H1 (cell line): ENCODE measurements around the gene SLC16A6. TPM values are rescaled to one million over a fixed set of nuclear protein-coding genes. Genes with fewer than 3 reads are reported as not detected.
"Not testable (repeated sequence)": the region's sequence is repeated elsewhere in the genome, so short reads cannot be mapped to it uniquely, and the experiment has no call there.

ENCODE experiments used
- CTCF ChIA-PET: fragments of 300-600 bp; sonication (Branson Sonifier 250); formaldehyde crosslinking; loops from one replicate; lab custom pipeline; 2021; ENCODE audit not compliant: partially characterized antibody; lab: Charles Lee
- POLR2A ChIA-PET: fragments of 300-600 bp; sonication (Branson Sonifier 250); formaldehyde crosslinking; loops from one replicate; lab custom pipeline; 2021; ENCODE audit warnings: inconsistent platforms; ENCODE audit not compliant: partially characterized antibody; lab: Charles Lee
- DNase-seq, 2 experiments: peaks; one replicate each; pipeline versions ENCODE4 v3.0.0 to v3.0.0-alpha.2; 2010 to 2022; ENCODE audit warnings: low spot score in 2 of 2, low read depth in 1 of 2, mixed read lengths in 1 of 2
- FAIRE-seq: peaks from 2 replicates; lab custom pipeline; 2011; peaks lifted over from hg19 to GRCh38; lab: Jason Lieb, UNC
- H2AFZ ChIP-seq: 2 replicates; pipeline ENCODE4 v1.8.1; 2012; ENCODE audit warnings: low read length, inconsistent platforms
- H2AK5ac ChIP-seq: 2 replicates; pipeline ENCODE4 v1.6.1; 2013; ENCODE audit warnings: low read depth, low read length
- H2BK120ac ChIP-seq: replicated peaks from 2 replicates; pipeline ENCODE3; 2013; ENCODE audit warnings: low read depth, low read length, inconsistent platforms
- H2BK12ac ChIP-seq: 2 replicates; pipeline ENCODE4 v1.6.1; 2013; ENCODE audit warnings: low read depth, low read length
- H2BK15ac ChIP-seq: 2 replicates; pipeline ENCODE4 v1.6.1; 2013; ENCODE audit warnings: low read length
- H2BK20ac ChIP-seq: 2 replicates; pipeline ENCODE4 v1.6.1; 2013; ENCODE audit warnings: low read length
- H2BK5ac ChIP-seq: 2 replicates; pipeline ENCODE4 v1.6.1; 2013; ENCODE audit warnings: low read depth, low read length
- H3K14ac ChIP-seq: 2 replicates; pipeline ENCODE4 v1.6.1; 2013; ENCODE audit warnings: inconsistent platforms; ENCODE audit not compliant: insufficient read length
- H3K18ac ChIP-seq: 2 replicates; pipeline ENCODE4 v1.6.1; 2013; ENCODE audit warnings: low read length; ENCODE audit errors: extremely low read depth
- H3K23ac ChIP-seq: 2 replicates; pipeline ENCODE4 v1.6.1; 2013; ENCODE audit warnings: inconsistent platforms; ENCODE audit not compliant: insufficient read length
- H3K23me2 ChIP-seq: 2 replicates; pipeline ENCODE4 v1.6.1; 2013; ENCODE audit warnings: low read depth, low read length
- H3K27ac ChIP-seq: 2 replicates; pipeline ENCODE4 v1.6.1; 2011; ENCODE audit warnings: low read depth, low read length, inconsistent platforms
- H3K27me3 ChIP-seq, 4 experiments: replicated peaks in 1 of 4; 1 replicate in 1 of 4; 2 replicates in 3 of 4; pipeline versions ENCODE4 v1.6.1 to v1.8.1; 2011 to 2013; ENCODE audit warnings: low read length in 3 of 4, mild to moderate bottlenecking in 3 of 4, inconsistent platforms in 2 of 4, mixed read lengths in 2 of 4, moderate library complexity in 1 of 4; ENCODE audit not compliant: control insufficient read depth in 3 of 4, insufficient read depth in 3 of 4; ENCODE audit errors: extremely low read depth in 1 of 4
- H3K36me3 ChIP-seq, 4 experiments: 2 replicates each; pipeline versions ENCODE4 v1.6.1 to v1.8.1; 2011 to 2013; ENCODE audit warnings: mild to moderate bottlenecking in 4 of 4, low read length in 3 of 4, moderate library complexity in 2 of 4, control low read depth in 1 of 4, inconsistent platforms in 1 of 4; ENCODE audit not compliant: insufficient read depth in 4 of 4, control insufficient read depth in 2 of 4
- H3K4ac ChIP-seq: replicated peaks from 2 replicates; pipeline ENCODE3; 2013; ENCODE audit warnings: low read length, low read depth, mixed read lengths, inconsistent platforms; ENCODE audit not compliant: insufficient read length
- H3K4me1 ChIP-seq, 4 experiments: replicated peaks in 1 of 4; 1 replicate in 1 of 4; 2 replicates in 3 of 4; pipeline versions ENCODE4 v1.6.1 to v1.8.1; 2011 to 2013; ENCODE audit warnings: low read length in 3 of 4, inconsistent platforms in 2 of 4, mixed read lengths in 1 of 4; ENCODE audit not compliant: insufficient read depth in 4 of 4, control insufficient read depth in 3 of 4
- H3K4me2 ChIP-seq, 2 experiments: 2 replicates each; pipeline versions ENCODE4 v1.6.1 to v1.8.1; 2011 to 2013; ENCODE audit warnings: low read depth in 2 of 2, low read length in 2 of 2, control low read depth in 1 of 2, inconsistent platforms in 1 of 2, mild to moderate bottlenecking in 1 of 2; ENCODE audit not compliant: insufficient read depth in 1 of 2
- H3K4me3 ChIP-seq, 4 experiments: fragments of 200-600, 300-600 bp in 1 of 4; sonication (generic), shearing (Covaris generic), sonication (Bioruptor Twin) in 1 of 4; 2 replicates each; pipeline versions ENCODE4 v1.5.1 to v1.8.1; 2011 to 2016; ENCODE audit warnings: low read length in 4 of 4, low read depth in 3 of 4, control low read depth in 2 of 4, inconsistent platforms in 2 of 4, mild to moderate bottlenecking in 2 of 4, mixed read lengths in 1 of 4, moderate library complexity in 1 of 4; ENCODE audit not compliant: insufficient read depth in 2 of 4; ENCODE audit errors: extremely low read depth in 1 of 4
- H3K56ac ChIP-seq: replicated peaks from 2 replicates; pipeline ENCODE3; 2013; ENCODE audit warnings: low read depth, mild to moderate bottlenecking, mixed read lengths, low read length, inconsistent platforms; ENCODE audit not compliant: insufficient read length
- H3K79me1 ChIP-seq: 2 replicates; pipeline ENCODE4 v1.6.1; 2013; ENCODE audit warnings: low read depth, low read length, control low read depth
- H3K79me2 ChIP-seq, 2 experiments: 2 replicates each; pipeline versions ENCODE4 v1.6.1 to v1.8.1; 2012 to 2013; ENCODE audit warnings: low read length in 2 of 2, mild to moderate bottlenecking in 2 of 2, inconsistent platforms in 1 of 2; ENCODE audit not compliant: insufficient read depth in 2 of 2, control insufficient read depth in 1 of 2
- H3K9ac ChIP-seq, 4 experiments: replicated peaks in 1 of 4; 1 replicate in 1 of 4; 2 replicates in 3 of 4; pipeline versions ENCODE4 v1.6.1 to v1.8.1; 2011 to 2013; ENCODE audit warnings: low read depth in 3 of 4, low read length in 3 of 4, control low read depth in 2 of 4, mild to moderate bottlenecking in 2 of 4, moderate library complexity in 2 of 4, inconsistent platforms in 1 of 4; ENCODE audit errors: extremely low read depth in 1 of 4
- H3K9me3 ChIP-seq, 2 experiments: 2 replicates each; pipeline versions ENCODE4 v1.6.1 to v1.8.1; 2012 to 2013; ENCODE audit warnings: mild to moderate bottlenecking in 2 of 2, moderate library complexity in 2 of 2, control low read depth in 1 of 2, inconsistent platforms in 1 of 2, low read depth in 1 of 2, low read length in 1 of 2, mixed read lengths in 1 of 2; ENCODE audit not compliant: insufficient read depth in 2 of 2
- H4K20me1 ChIP-seq, 2 experiments: replicated peaks in 1 of 2; 2 replicates each; pipeline versions ENCODE3 to v1.8.1; 2011 to 2013; ENCODE audit warnings: inconsistent platforms in 2 of 2, low read length in 2 of 2, mild to moderate bottlenecking in 1 of 2; ENCODE audit not compliant: insufficient read depth in 2 of 2, control insufficient read depth in 1 of 2
- H4K5ac ChIP-seq: 2 replicates; pipeline ENCODE4 v1.6.1; 2013; ENCODE audit warnings: low read length, low read depth, mixed read lengths, inconsistent platforms; ENCODE audit not compliant: insufficient read length
- H4K8ac ChIP-seq: 2 replicates; pipeline ENCODE4 v1.8.0; 2013; ENCODE audit warnings: mild to moderate bottlenecking, moderate library complexity, low read length, inconsistent platforms; ENCODE audit not compliant: insufficient read depth; ENCODE audit errors: extremely low read depth
- H4K91ac ChIP-seq: replicated peaks from 2 replicates; pipeline ENCODE3; 2013; ENCODE audit warnings: low read length, mixed read lengths, inconsistent platforms; ENCODE audit not compliant: insufficient read length
- WGBS, 2 experiments: shearing (Covaris generic) in 1 of 2; methylation state at CpG; one replicate each; pipeline versions ENCODE4 v1.1.6 to v1.1.7; 2013 to 2015; ENCODE audit warnings: low lambda C conversion rate in 2 of 2, mixed read lengths in 2 of 2, inconsistent platforms in 1 of 2, low coverage in 1 of 2, missing lambda C conversion rate in 1 of 2; ENCODE audit not compliant: insufficient replicate concordance in 2 of 2, insufficient coverage in 1 of 2, insufficient read length in 1 of 2; ENCODE audit errors: extremely low coverage in 1 of 2, missing lambda C conversion rate in 1 of 2; 5-methylcytosine and 5-hydroxymethylcytosine counted together
- polyA plus RNA-seq, 7 experiments: library from polyadenylated mRNA; depleted of rRNA in 3 of 7; stranded (reverse) in 5 of 7; unstranded in 2 of 7; fragments of >200 nt in 5 of 7; fragments of 200-250 nt in 2 of 7; gene quantifications; 1 replicate in 5 of 7; 2 replicates in 1 of 7; 4 replicates in 1 of 7; pipeline versions ENCODE4 v1.2.1 to v1.2.3, GENCODE V29; 2011 to 2013; ENCODE audit warnings: missing spikeins in 2 of 7, mixed read lengths in 2 of 7
- total RNA-seq: library from RNA; stranded (reverse); fragmentation: NEBNext Ultra II Directional; extraction: Animal tissue kit (Norgen Biotek cat#: 25700); gene quantifications from 2 replicates; pipeline ENCODE4 v1.2.1, GENCODE V29; 2021

The SLC16A6 gene
- total and polyA plus RNA-seq, 2 of the 8 experiments (the other 6 are each of a cell fraction or from before 2014, with no cell fraction given) = 0.17 to 0.22 TPM

- H2AK5ac ChIP-seq, H3K27me3 ChIP-seq, H3K23me2 ChIP-seq, H2BK120ac ChIP-seq, H3K9ac ChIP-seq, CTCF ChIA-PET, H4K91ac ChIP-seq, H2BK5ac ChIP-seq, H2BK20ac ChIP-seq, H4K5ac ChIP-seq, H3K36me3 ChIP-seq, H3K4me1 ChIP-seq, H4K8ac ChIP-seq, H3K9me3 ChIP-seq, H3K79me2 ChIP-seq, H2BK15ac ChIP-seq, H3K4me2 ChIP-seq, DNase-seq, FAIRE-seq, H3K23ac ChIP-seq, H2AFZ ChIP-seq, H3K4ac ChIP-seq, H3K18ac ChIP-seq, H3K14ac ChIP-seq, H4K20me1 ChIP-seq, H3K56ac ChIP-seq, H2BK12ac ChIP-seq, H3K79me1 ChIP-seq, H3K27ac ChIP-seq, H3K4me3 ChIP-seq: not testable (repeated sequence)
- POLR2A ChIA-PET = interaction anchor here (1.0 to 1.3 kb wide), 2 partner anchors 14 to 19 kb away, joined by 3 to 5 read pairs; partner anchors contain the start of gene AMZ2
- WGBS, 2 experiments = 87% methylated on average over 8 of the region's 9 CpGs; no CpG with 5 or more reads in 1 of the 2 experiments
These were observed 62.8 kb downstream of the SLC16A6 start for GRCh38 chr17:68228039-68228680.

GRCh38 chr17:68225055-68225454, 65.9 kb downstream of the SLC16A6 start:
- 86% methylated on average over 4 of the region's 4 CpGs; no CpG with 5 or more reads in 1 of the 2 experiments for WGBS, 2 experiments

More at GRCh38 chr17:68225055-68225454, 65.9 kb downstream of the SLC16A6 start:
- H2BK15ac ChIP-seq, H4K8ac ChIP-seq, H3K4me1 ChIP-seq, H2BK12ac ChIP-seq, H3K9me3 ChIP-seq, H3K56ac ChIP-seq, H3K4me2 ChIP-seq, H2AFZ ChIP-seq, H3K36me3 ChIP-seq, POLR2A ChIA-PET, H4K20me1 ChIP-seq, H2BK5ac ChIP-seq, H3K27me3 ChIP-seq, H2BK20ac ChIP-seq, H3K14ac ChIP-seq, H2BK120ac ChIP-seq, H3K27ac ChIP-seq, DNase-seq, H4K5ac ChIP-seq, H3K4ac ChIP-seq, H3K23ac ChIP-seq, H3K4me3 ChIP-seq, H3K79me2 ChIP-seq, H3K18ac ChIP-seq, FAIRE-seq, H3K9ac ChIP-seq, H3K23me2 ChIP-seq, H2AK5ac ChIP-seq, H4K91ac ChIP-seq, H3K79me1 ChIP-seq: not testable (repeated sequence)
- CTCF ChIA-PET = interaction anchor here (0.6 to 0.8 kb wide), 2 partner anchors 8 to 11 kb away, joined by 3 read pairs; no protein-coding TSS in a partner anchor
